ENCODE results near the gene IGSF11. TPM values are rescaled to one million over a fixed set of nuclear protein-coding genes. Genes with fewer than 3 reads are reported as not detected.

The IGSF11 gene
- total RNA-seq, 1 donor from 2014 or later = 8.2 TPM

- no peak overlapping the region for H3K27ac Mint-ChIP-seq (ENCODE audit: unreplicated experiment)
- DNase-seq = no peak
- H3K36me3 Mint-ChIP-seq (ENCODE audit: unreplicated experiment) = no peaks in the 10 kb centered on the region
- H3K27me3 Mint-ChIP-seq (ENCODE audit: unreplicated experiment) = peaks cover 3% of the 10 kb centered on the region
- no peak for TF ChIP-seq CTCF (IDR thresholded peaks at IDR 0.05; ENCODE audit: partially characterized antibody, unreplicated experiment)
- no peak overlapping the region for H3K4me3 Mint-ChIP-seq (ENCODE audit: unreplicated experiment)
- H3K4me1 Mint-ChIP-seq (ENCODE audit: low read depth, unreplicated experiment) = peaks cover 4% of the 10 kb centered on the region
- no peaks in the 10 kb centered on the region for H3K9me3 Mint-ChIP-seq (ENCODE audit: unreplicated experiment)
Measured at GRCh38 chr3:118945834-118946233, 88.8 kb downstream of the IGSF11 start.

DNA sequence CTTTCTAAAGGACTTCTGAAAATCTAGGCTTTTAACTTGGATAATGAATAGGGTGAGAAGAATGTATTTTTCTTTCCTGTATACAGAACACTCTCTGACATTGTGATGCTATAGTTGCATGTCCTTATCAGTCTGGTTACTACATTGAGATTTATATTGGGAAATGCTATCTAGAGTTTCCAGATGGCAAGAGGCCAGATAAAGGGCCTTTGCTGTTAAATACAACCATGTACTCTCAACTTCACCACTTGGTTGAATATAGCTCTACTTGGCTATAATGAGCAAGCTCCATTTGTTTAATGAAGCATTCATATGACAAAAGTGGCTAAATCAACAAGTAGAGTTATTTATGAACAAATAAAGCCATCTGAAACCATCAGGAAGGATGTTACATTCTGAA is 91.0 kb downstream of the IGSF11 start:
- no peak for TF ChIP-seq CTCF (IDR thresholded peaks at IDR 0.05; ENCODE audit: partially characterized antibody, unreplicated experiment)
- DNase-seq = no peak
- H3K4me1 Mint-ChIP-seq (ENCODE audit: low read depth, unreplicated experiment) = peaks cover 1% of the 10 kb centered on the region
- H3K27ac Mint-ChIP-seq (ENCODE audit: unreplicated experiment) = no peak overlapping the region
- H3K27me3 Mint-ChIP-seq (ENCODE audit: unreplicated experiment) = peaks cover 3% of the 10 kb centered on the region
- no peak overlapping the region for H3K4me3 Mint-ChIP-seq (ENCODE audit: unreplicated experiment)
- no peaks in the 10 kb centered on the region for H3K9me3 Mint-ChIP-seq (ENCODE audit: unreplicated experiment)
- H3K36me3 Mint-ChIP-seq (ENCODE audit: unreplicated experiment) = no peaks in the 10 kb centered on the region

- H3K27ac Mint-ChIP-seq (ENCODE audit: unreplicated experiment) = no peak overlapping the region
- no peak for TF ChIP-seq CTCF (IDR thresholded peaks at IDR 0.05; ENCODE audit: partially characterized antibody, unreplicated experiment)
- H3K9me3 Mint-ChIP-seq (ENCODE audit: unreplicated experiment) = no peaks in the 10 kb centered on the region
- no peaks in the 10 kb centered on the region for H3K36me3 Mint-ChIP-seq (ENCODE audit: unreplicated experiment)
- no peak overlapping the region for H3K4me3 Mint-ChIP-seq (ENCODE audit: unreplicated experiment)
- no peaks in the 10 kb centered on the region for H3K27me3 Mint-ChIP-seq (ENCODE audit: unreplicated experiment)
- DNase-seq = no peak
- peaks cover 1% of the 10 kb centered on the region for H3K4me1 Mint-ChIP-seq (ENCODE audit: low read depth, unreplicated experiment)
Measured at GRCh38 chr3:118942671-118943070, 92.0 kb downstream of the IGSF11 start.

DNA sequence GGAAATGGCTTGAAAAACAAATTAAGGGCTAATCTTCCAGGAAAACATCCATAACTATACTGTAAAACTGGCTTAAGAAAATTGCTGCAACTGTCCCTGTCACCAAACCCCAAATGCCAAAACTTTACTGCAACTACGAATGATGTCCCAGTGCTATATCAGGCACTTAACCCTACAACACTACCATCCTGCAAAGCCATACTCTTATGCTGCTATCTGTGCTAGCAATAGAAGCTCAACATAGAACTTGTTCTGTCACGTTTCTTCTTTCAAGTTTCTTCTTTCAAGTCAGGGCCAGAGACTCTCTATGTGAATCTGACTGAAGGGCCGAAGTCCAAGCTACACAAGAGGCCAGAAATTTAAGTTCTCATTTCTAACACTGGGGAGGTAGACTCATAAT is 92.5 kb downstream of the IGSF11 start:
- Mint-ChIP-seq H3K4me1 (ENCODE audit: low read depth, unreplicated experiment) (peaks cover 1% of the 10 kb centered on the region), H3K4me3 (ENCODE audit: unreplicated experiment) (no peak overlapping the region), H3K27ac (ENCODE audit: unreplicated experiment) (no peak overlapping the region), H3K9me3 (ENCODE audit: unreplicated experiment) (no peaks in the 10 kb centered on the region), H3K27me3 (ENCODE audit: unreplicated experiment) (no peaks in the 10 kb centered on the region), H3K36me3 (ENCODE audit: unreplicated experiment) (no peaks in the 10 kb centered on the region)
- no peak for TF ChIP-seq CTCF (IDR thresholded peaks at IDR 0.05; ENCODE audit: partially characterized antibody, unreplicated experiment)
- DNase-seq = no peak

DNA sequence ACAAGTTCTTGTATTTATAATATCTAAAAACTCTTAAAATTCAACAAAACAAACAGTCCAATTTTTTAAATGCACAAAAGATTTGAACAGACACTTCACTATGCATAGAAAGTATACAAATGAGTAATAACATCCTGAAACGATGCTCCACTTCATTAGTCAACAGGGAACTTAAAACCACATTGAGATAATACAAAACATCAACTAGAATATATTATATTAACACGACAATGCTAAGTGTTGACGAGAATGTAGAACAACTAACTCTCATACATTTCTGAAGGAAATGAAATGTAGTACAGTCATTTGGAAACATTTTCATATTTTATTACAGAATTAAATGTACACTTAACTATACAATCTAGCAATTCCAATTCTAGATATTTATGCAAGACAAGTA is 93.4 kb downstream of the IGSF11 start:
- TF ChIP-seq CTCF (IDR thresholded peaks at IDR 0.05; ENCODE audit: partially characterized antibody, unreplicated experiment) = no peak
- Mint-ChIP-seq H3K27me3 (ENCODE audit: unreplicated experiment) (no peaks in the 10 kb centered on the region), H3K36me3 (ENCODE audit: unreplicated experiment) (no peaks in the 10 kb centered on the region), H3K9me3 (ENCODE audit: unreplicated experiment) (no peaks in the 10 kb centered on the region), H3K27ac (ENCODE audit: unreplicated experiment) (no peak overlapping the region), H3K4me3 (ENCODE audit: unreplicated experiment) (no peak overlapping the region), H3K4me1 (ENCODE audit: low read depth, unreplicated experiment) (peaks cover 4% of the 10 kb centered on the region)
- DNase-seq = no peak
